Stimulated activated effector memory CD8-positive, alpha-beta T cell treated with anti-CD3 and anti-CD28 coated beads, Interleukin-12 subunit alpha, Interleukin-12 subunit beta, amount 100 ng/mL, for 72 hours (primary cell): ENCODE data around the gene SRSF2.
A peak's percentile ranks its signal among the peaks of the same experiment; 100 is the strongest.

Experiments used
- ATAC-seq: fragments of 150-1000 bp; cut with Tn5 transposase; 2 replicates; pipeline ENCODE4 v1.10.0; 2021
- DNase-seq, 2 donors: peaks; one replicate each; pipeline ENCODE4 v3.0.0; 2021 to 2022; ENCODE audit warnings: low spot score in 2 of 2
- H3K27ac Mint-ChIP-seq: one replicate; pipeline ENCODE4 v1.8.0; 2022; ENCODE audit warnings: mild to moderate bottlenecking, mixed read lengths
- H3K36me3 Mint-ChIP-seq: one replicate; pipeline ENCODE4 v1.8.0; 2022; ENCODE audit warnings: mild to moderate bottlenecking, mixed read lengths
- H3K4me1 Mint-ChIP-seq: one replicate; pipeline ENCODE4 v1.8.0; 2022; ENCODE audit warnings: mixed read lengths
- H3K4me3 Mint-ChIP-seq: one replicate; pipeline ENCODE4 v1.8.0; 2022; ENCODE audit warnings: mild to moderate bottlenecking, mixed read lengths
- H3K9me3 Mint-ChIP-seq: one replicate; pipeline ENCODE4 v1.8.0; 2022; ENCODE audit warnings: mixed read lengths

SRSF2 gene

DNA sequence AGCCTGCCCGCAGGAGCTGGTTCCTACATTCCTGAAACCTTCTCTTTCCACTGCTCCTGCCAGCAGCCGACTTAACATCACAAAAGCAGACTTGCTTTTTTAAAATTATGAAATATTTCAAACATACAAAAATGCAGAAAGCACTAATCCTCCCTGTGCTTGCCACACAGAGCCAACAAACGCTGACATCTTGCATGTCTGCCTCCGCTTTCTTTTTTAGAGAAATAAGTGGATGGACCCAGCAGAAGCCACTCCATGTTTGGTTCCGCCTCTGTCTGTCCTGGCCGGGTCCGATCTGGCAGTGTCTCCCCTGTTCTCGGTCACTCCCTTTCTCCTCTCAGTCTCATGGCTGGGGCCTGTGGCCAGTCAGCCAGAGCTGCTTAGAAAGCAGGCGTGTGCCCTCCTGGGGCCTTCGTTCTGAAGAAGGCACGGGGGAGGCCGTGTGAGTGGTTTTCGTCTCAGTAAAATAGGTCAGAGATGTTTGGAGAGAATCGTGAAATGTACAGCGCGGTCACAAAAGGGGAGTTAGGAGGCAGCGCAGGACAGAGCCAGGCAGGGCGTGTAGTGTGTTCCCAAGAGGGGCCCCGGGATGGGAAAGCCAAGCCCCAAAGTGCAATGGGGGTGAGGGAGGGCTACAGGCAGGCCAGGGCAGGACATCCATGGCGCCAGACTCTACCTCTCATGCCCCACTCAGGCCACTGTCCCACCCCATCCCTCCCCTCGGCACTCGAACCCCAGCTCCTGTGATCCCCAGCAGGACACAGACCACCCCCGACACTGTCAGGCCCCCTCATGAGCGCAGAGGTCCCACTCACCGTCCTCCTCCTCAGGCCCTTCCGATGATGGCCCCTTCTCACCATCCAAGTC lies 49.6 kb downstream of the SRSF2 start:
- Mint-ChIP-seq H3K27ac (peak overlapping the region; percentile 21), H3K36me3 (no peaks in the 10 kb centered on the region), H3K4me1 (peaks cover 9% of the 10 kb centered on the region), H3K4me3 (no peak overlapping the region), H3K9me3 (no peaks in the 10 kb centered on the region)
- ATAC-seq (no peak), DNase-seq (no peak)

DNA sequence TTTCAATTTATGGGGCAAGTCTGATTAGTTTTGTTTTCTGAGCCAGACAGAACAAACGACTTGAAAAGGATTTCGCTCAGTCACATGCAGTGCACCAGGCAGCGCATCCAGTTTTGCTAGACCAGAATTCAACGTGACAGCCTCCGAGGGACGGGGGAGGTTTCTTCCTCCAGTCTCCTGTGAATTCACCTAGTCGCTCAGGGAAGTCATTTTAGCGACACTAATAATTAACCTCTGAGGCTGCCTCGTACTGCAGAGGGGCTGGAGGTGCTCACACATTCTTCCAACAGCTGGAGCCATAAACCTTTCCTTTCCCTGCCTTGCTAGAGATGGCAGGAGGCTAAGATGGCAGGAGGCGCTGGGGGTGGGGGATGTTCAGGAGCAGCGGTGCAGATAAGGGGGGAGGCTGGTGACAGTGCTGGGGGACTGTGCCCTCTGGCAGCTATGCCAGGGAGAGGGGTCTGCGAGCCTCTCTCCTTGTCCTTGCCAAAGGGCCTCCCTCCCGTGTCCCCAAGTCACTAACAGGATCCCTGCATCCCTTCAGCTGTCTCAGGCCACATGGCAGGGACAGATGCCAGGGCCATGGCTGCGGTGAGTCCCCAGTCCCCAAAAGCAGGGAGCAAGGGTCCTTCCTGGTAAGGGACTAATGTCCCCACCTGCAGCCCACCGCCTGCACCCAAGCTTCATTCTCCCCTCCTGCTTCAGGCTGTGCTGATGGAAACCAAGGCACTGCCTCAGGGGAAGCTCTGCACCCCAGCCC lies 50.4 kb downstream of the SRSF2 start:
- no peak overlapping the region for H3K4me3 Mint-ChIP-seq
- H3K36me3 Mint-ChIP-seq: no peaks in the 10 kb centered on the region
- no peaks in the 10 kb centered on the region for H3K9me3 Mint-ChIP-seq
- DNase-seq (no peak), ATAC-seq (no peak)
- H3K27ac Mint-ChIP-seq: no peak overlapping the region
- peaks cover 17% of the 10 kb centered on the region for H3K4me1 Mint-ChIP-seq

DNA sequence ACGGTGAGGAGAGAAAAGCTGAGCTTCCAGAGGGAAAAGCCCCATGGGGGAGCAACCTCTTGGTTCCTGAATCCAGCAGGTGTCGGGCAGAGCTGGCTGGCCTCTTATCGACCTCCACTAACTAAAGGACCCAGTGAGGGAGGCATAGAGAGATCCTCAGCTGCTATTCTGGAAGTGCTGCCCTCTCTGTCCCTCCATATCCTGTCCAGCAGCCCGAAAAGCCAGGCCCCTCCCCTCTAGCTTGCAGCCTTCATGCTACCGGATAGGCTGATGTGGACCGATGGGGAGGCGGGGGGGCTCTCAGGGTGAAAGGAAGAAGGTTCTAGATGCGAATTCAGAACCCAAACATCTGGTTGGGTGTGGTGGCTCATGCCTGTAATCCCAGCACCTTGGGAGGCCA lies 51.3 kb downstream of the SRSF2 start:
- H3K36me3 Mint-ChIP-seq: no peaks in the 10 kb centered on the region
- H3K9me3 Mint-ChIP-seq: no peaks in the 10 kb centered on the region
- peaks cover 26% of the 10 kb centered on the region for H3K4me1 Mint-ChIP-seq
- DNase-seq (no peak), ATAC-seq (no peak)
- no peak overlapping the region for H3K4me3 Mint-ChIP-seq
- no peak overlapping the region for H3K27ac Mint-ChIP-seq

DNA sequence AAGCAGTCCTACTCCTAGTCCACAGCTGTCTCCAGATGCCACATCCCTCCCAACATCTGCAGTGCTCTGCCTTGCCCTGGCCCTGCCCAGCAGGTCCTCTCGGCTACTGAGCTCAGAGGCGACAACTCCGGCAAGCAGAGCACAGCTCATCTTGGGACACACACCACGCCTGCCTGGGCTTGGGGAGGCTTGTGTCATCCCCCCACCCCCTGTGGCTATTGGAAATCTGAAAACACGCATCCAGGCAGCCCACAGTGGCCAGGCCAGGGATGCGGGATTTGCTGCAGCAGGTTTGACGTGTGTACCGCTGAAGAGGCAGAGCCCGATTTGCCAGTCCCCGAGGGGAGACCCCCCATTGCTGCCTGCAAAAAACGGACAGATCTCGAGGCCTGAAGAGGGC lies 51.8 kb downstream of the SRSF2 start:
- Mint-ChIP-seq H3K36me3 (no peaks in the 10 kb centered on the region), H3K27ac (no peak overlapping the region), H3K9me3 (no peaks in the 10 kb centered on the region), H3K4me3 (no peak overlapping the region), H3K4me1 (peaks cover 26% of the 10 kb centered on the region)
- no peak for DNase-seq
- ATAC-seq: no peak

DNA sequence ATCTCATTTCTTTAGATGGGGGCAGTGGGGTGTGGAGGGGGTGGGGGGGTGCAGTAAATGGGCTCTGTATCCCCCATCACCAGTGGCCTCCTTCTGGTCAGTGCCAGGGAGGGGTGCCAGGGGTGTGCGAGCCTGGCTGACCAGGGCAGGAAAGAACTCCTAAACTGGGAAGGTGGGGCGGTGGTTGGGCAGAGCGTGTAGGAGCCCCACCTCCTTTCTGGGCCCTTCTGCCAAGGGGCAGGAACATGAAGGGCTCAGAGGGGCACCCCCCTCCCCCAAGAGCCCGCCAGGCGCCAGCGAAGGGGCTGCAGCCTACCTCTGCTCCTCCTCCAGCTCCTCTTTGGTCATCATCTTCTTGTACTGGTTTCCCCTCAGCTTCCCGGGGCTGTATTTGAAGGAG lies 52.4 kb downstream of the SRSF2 start:
- Mint-ChIP-seq H3K4me3 (no peak overlapping the region), H3K36me3 (no peaks in the 10 kb centered on the region), H3K4me1 (peaks cover 26% of the 10 kb centered on the region), H3K27ac (no peak overlapping the region), H3K9me3 (no peaks in the 10 kb centered on the region)
- ATAC-seq: no peak
- DNase-seq: no peak
